HEK293 (cell line): Measurements from ENCODE around the gene ILDR1.

Source experiments
- SCRT2 ChIP-seq: fragments of 450-650 bp; formaldehyde crosslinking; IDR thresholded peaks from 2 replicates; pipeline ENCODE4 v1.5.1; 2016; ENCODE audit warnings: missing biosample characterization, missing genetic modification characterization
- SP2 ChIP-seq: fragments of 450-650 bp; formaldehyde crosslinking; IDR thresholded peaks from 2 replicates; pipeline ENCODE4 v1.5.1; 2016; ENCODE audit warnings: missing biosample characterization, missing genetic modification characterization
- SP7 ChIP-seq: fragments of 450-650 bp; formaldehyde crosslinking; IDR thresholded peaks from 2 replicates; pipeline ENCODE4 v1.5.1; 2016; ENCODE audit warnings: missing biosample characterization, missing genetic modification characterization
- TCF7L2 ChIP-seq: IDR thresholded peaks from 2 replicates; pipeline ENCODE4 v1.6.1; 2011; ENCODE audit warnings: low read depth, mild to moderate bottlenecking, inconsistent platforms, low read length, moderate library complexity, borderline replicate concordance
- ZBTB7A ChIP-seq: fragments of 450-650 bp; formaldehyde crosslinking; IDR thresholded peaks from 2 replicates; pipeline ENCODE4 v1.5.1; 2016; ENCODE audit warnings: low read depth, missing biosample characterization, missing genetic modification characterization
- ZNF202 ChIP-seq: fragments of 450-650 bp; formaldehyde crosslinking; IDR thresholded peaks from 2 replicates; pipeline ENCODE4 v1.5.1; 2016; ENCODE audit warnings: missing biosample characterization, missing genetic modification characterization, borderline replicate concordance
- ZNF335 ChIP-seq: fragments of 450-650 bp; formaldehyde crosslinking; conservative IDR thresholded peaks from 2 replicates; pipeline ENCODE4 v1.5.1; 2016; ENCODE audit warnings: missing biosample characterization, missing genetic modification characterization
- ZNF514 ChIP-seq: fragments of 450-650 bp; formaldehyde crosslinking; IDR thresholded peaks from 2 replicates; pipeline ENCODE4 v1.5.1; 2016; ENCODE audit warnings: missing biosample characterization, missing genetic modification characterization
- ZNF521 ChIP-seq: fragments of 450-650 bp; formaldehyde crosslinking; IDR thresholded peaks from 2 replicates; pipeline ENCODE4 v1.5.1; 2017; ENCODE audit warnings: missing biosample characterization, mild to moderate bottlenecking, missing genetic modification characterization
- ZNF654 ChIP-seq: fragments of 450-650 bp; formaldehyde crosslinking; IDR thresholded peaks from 2 replicates; pipeline ENCODE4 v1.5.1; 2016; ENCODE audit warnings: low read depth, missing biosample characterization, missing genetic modification characterization
- ZNF785 ChIP-seq: fragments of 450-650 bp; formaldehyde crosslinking; IDR thresholded peaks from 2 replicates; pipeline ENCODE4 v1.5.1; 2016; ENCODE audit warnings: missing biosample characterization, missing genetic modification characterization
- ZNF792 ChIP-seq: fragments of 450-650 bp; formaldehyde crosslinking; IDR thresholded peaks from 2 replicates; pipeline ENCODE4 v1.5.1; 2016; ENCODE audit warnings: missing biosample characterization, missing genetic modification characterization
- TF ChIP-seq, protein P1 (sequence below): fragments of 450-650 bp; formaldehyde crosslinking; IDR thresholded peaks from 2 replicates; pipeline ENCODE4 v1.5.1; 2017; ENCODE audit warnings: missing biosample characterization, missing genetic modification characterization
- TF ChIP-seq, protein P2 (sequence below): fragments of 450-650 bp; formaldehyde crosslinking; IDR thresholded peaks from 2 replicates; pipeline ENCODE4 v1.5.1; 2016; ENCODE audit warnings: missing biosample characterization, missing genetic modification characterization, borderline replicate concordance
- TF ChIP-seq, protein P3 (sequence below): fragments of 450-650 bp; IDR thresholded peaks from 2 replicates; pipeline ENCODE4 v1.5.1; 2018; ENCODE audit warnings: missing biosample characterization, mild to moderate bottlenecking, missing genetic modification characterization
- TF ChIP-seq, protein P4 (sequence below): fragments of 450-650 bp; formaldehyde crosslinking; IDR thresholded peaks from 2 replicates; pipeline ENCODE4 v1.5.1; 2016; ENCODE audit warnings: missing biosample characterization, missing genetic modification characterization
- TF ChIP-seq, protein P5 (sequence below): fragments of 450-650 bp; formaldehyde crosslinking; IDR thresholded peaks from 2 replicates; pipeline ENCODE4 v1.5.1; 2016; ENCODE audit warnings: missing biosample characterization, missing genetic modification characterization
- TF ChIP-seq, protein P6 (sequence below): fragments of 450-650 bp; formaldehyde crosslinking; IDR thresholded peaks from 2 replicates; pipeline ENCODE4 v1.5.1; 2016; ENCODE audit warnings: missing biosample characterization, missing genetic modification characterization

Gene ILDR1

DNA sequence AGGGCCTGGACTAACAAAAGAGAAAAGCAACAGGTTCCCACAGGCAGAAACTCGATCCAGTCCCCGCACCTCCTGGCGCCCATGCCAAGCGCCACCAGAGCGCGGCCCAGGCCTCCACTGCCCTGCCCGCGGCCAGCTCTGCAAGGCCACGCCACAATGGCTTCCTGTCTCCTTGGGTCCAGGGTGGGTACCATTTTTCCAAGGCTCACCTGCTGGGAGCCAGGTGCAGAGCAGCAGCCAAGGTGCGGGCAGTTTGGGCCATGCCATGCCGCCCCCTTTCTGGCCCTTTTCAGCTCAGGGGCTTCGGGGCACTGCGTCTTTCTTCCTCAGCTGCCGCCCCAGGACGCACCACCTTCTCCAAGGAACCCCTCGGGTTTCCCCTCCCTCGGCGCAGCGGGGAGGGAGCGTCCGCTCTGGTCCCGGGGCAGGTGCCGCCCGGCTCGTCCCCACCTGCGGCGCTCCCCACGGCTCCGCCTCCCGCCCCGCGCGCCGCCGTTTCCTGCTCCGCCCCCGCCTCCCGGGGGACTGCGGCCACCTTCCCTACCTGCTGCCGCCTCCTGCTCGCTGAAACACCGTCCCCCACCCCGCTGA is at the start of gene ILDR1 (continued):
- TF ChIP-seq, protein P1, sequence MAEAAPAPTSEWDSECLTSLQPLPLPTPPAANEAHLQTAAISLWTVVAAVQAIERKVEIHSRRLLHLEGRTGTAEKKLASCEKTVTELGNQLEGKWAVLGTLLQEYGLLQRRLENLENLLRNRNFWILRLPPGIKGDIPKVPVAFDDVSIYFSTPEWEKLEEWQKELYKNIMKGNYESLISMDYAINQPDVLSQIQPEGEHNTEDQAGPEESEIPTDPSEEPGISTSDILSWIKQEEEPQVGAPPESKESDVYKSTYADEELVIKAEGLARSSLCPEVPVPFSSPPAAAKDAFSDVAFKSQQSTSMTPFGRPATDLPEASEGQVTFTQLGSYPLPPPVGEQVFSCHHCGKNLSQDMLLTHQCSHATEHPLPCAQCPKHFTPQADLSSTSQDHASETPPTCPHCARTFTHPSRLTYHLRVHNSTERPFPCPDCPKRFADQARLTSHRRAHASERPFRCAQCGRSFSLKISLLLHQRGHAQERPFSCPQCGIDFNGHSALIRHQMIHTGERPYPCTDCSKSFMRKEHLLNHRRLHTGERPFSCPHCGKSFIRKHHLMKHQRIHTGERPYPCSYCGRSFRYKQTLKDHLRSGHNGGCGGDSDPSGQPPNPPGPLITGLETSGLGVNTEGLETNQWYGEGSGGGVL = peak; percentile 64
- TF ChIP-seq SP7 (tag by site-specific recombination) (no peak), ZNF654 (tag by site-specific recombination) (no peak), SP2 (tag by site-specific recombination) (peak; percentile 34), ZNF335 (tag by site-specific recombination) (peak; percentile 25; the same call in 1 of the 2 replicates), ZNF792 (no peak), ZNF521 (no peak), ZNF785 (no peak), ZBTB7A (tag by site-specific recombination) (no peak), ZNF202 (tag by site-specific recombination) (peak; percentile 22; the same call in 1 of the 2 replicates), ZNF514 (tag by site-specific recombination) (no peak), SCRT2 (peak; percentile 72), TCF7L2 (no peak)
- TF ChIP-seq, protein P2, sequence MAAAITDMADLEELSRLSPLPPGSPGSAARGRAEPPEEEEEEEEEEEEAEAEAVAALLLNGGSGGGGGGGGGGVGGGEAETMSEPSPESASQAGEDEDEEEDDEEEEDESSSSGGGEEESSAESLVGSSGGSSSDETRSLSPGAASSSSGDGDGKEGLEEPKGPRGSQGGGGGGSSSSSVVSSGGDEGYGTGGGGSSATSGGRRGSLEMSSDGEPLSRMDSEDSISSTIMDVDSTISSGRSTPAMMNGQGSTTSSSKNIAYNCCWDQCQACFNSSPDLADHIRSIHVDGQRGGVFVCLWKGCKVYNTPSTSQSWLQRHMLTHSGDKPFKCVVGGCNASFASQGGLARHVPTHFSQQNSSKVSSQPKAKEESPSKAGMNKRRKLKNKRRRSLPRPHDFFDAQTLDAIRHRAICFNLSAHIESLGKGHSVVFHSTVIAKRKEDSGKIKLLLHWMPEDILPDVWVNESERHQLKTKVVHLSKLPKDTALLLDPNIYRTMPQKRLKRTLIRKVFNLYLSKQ = no peak
- TF ChIP-seq, protein P3, sequence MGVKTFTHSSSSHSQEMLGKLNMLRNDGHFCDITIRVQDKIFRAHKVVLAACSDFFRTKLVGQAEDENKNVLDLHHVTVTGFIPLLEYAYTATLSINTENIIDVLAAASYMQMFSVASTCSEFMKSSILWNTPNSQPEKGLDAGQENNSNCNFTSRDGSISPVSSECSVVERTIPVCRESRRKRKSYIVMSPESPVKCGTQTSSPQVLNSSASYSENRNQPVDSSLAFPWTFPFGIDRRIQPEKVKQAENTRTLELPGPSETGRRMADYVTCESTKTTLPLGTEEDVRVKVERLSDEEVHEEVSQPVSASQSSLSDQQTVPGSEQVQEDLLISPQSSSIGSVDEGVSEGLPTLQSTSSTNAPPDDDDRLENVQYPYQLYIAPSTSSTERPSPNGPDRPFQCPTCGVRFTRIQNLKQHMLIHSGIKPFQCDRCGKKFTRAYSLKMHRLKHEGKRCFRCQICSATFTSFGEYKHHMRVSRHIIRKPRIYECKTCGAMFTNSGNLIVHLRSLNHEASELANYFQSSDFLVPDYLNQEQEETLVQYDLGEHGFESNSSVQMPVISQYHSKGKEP (tag by site-specific recombination) = no peak
- TF ChIP-seq, protein P4, sequence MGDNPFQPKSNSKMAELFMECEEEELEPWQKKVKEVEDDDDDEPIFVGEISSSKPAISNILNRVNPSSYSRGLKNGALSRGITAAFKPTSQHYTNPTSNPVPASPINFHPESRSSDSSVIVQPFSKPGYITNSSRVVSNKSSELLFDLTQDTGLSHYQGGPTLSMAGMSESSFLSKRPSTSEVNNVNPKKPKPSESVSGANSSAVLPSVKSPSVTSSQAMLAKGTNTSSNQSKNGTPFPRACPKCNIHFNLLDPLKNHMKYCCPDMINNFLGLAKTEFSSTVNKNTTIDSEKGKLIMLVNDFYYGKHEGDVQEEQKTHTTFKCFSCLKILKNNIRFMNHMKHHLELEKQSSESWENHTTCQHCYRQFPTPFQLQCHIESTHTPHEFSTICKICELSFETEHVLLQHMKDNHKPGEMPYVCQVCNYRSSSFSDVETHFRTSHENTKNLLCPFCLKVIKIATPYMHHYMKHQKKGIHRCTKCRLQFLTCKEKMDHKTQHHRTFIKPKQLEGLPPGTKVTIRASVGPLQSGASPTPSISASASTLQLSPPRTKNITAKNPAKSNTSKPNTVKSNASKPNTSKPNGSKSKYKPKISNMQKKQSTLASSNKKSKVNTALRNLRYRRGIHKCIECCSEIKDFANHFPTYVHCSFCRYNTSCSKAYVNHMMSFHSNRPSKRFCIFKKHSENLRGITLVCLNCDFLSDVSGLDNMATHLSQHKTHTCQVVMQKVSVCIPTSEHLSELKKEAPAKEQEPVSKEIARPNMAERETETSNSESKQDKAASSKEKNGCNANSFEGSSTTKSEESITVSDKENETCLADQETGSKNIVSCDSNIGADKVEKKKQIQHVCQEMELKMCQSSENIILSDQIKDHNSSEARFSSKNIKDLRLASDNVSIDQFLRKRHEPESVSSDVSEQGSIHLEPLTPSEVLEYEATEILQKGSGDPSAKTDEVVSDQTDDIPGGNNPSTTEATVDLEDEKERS = no peak
- TF ChIP-seq, protein P5, sequence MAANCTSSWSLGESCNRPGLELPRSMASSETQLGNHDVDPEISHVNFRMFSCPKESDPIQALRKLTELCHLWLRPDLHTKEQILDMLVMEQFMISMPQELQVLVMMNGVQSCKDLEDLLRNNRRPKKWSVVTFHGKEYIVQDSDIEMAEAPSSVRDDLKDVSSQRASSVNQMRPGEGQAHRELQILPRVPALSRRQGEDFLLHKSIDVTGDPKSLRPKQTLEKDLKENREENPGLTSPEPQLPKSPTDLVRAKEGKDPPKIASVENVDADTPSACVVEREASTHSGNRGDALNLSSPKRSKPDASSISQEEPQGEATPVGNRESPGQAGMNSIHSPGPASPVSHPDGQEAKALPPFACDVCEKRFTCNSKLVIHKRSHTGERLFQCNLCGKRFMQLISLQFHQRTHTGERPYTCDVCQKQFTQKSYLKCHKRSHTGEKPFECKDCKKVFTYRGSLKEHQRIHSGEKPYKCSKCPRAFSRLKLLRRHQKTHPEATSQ (tag by site-specific recombination) = no peak
- TF ChIP-seq, protein P6, sequence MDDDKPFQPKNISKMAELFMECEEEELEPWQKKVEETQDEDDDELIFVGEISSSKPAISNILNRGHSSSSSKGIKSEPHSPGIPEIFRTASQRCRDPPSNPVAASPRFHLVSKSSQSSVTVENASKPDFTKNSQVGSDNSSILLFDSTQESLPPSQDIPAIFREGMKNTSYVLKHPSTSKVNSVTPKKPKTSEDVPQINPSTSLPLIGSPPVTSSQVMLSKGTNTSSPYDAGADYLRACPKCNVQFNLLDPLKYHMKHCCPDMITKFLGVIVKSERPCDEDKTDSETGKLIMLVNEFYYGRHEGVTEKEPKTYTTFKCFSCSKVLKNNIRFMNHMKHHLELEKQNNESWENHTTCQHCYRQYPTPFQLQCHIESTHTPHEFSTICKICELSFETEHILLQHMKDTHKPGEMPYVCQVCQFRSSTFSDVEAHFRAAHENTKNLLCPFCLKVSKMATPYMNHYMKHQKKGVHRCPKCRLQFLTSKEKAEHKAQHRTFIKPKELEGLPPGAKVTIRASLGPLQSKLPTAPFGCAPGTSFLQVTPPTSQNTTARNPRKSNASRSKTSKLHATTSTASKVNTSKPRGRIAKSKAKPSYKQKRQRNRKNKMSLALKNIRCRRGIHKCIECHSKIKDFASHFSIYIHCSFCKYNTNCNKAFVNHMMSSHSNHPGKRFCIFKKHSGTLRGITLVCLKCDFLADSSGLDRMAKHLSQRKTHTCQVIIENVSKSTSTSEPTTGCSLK = no peak
- TF ChIP-seq, all 188 proteins: peak for 13
